ENCODE measurements around the gene ZNF304. TPM values are rescaled to one million over a fixed set of nuclear protein-coding genes. Genes with fewer than 3 reads are reported as not detected.
"Not testable (repeated sequence)": the region's sequence is repeated elsewhere in the genome, so short reads cannot be mapped to it uniquely, and the experiment has no call there.

Gene ZNF304
- total RNA-seq, 1 experiment from 2014 or later, result 10.6 TPM

- DNase-seq, result no peak
- Histone ChIP-seq H3K36me3 (no peaks in the 10 kb centered on the region), H3K27me3 (no peaks in the 10 kb centered on the region), H3K4me3 (no peak overlapping the region), H3K9me3 (no peaks in the 10 kb centered on the region)
Measured at GRCh38 chr19:57342582-57342981, 8.5 kb upstream of the ZNF304 start.

DNA sequence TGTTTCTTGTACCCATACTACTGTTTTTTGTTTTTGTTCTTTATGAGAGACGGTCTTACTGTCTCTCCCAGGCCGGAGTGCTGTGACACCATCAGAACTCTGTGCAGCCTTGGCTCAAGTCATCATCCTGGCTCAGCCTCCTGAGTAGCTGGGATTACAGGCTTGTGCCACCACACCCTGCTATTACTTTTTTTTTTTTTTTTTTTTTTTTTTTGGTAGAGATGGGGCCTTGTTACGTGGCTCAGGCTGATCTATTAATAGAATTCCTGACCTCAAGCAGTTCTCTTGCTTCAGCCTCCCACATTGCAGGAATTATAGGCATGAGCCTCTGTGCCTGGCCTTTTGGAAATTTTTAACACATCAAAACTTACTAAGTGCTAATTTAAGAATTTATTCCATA, 2.9 kb upstream of the ZNF304 start:
- Histone ChIP-seq H3K27me3 (no peaks in the 10 kb centered on the region), H3K36me3 (peaks cover 11% of the 10 kb centered on the region), H3K4me3 (no peak overlapping the region), H3K9me3 (no peaks in the 10 kb centered on the region)
- DNase-seq, result peak; percentile 16

GRCh38 chr19:57351867-57352266, 796 bp downstream of the ZNF304 start:
- H3K36me3 ChIP-seq, result peaks cover 48% of the 10 kb centered on the region
- peaks cover 13% of the 10 kb centered on the region for H3K9me3 ChIP-seq
- peak; percentile 8 for DNase-seq
- H3K4me3 ChIP-seq, result peak overlapping the region; percentile 96
- H3K27me3 ChIP-seq, result no peaks in the 10 kb centered on the region

- H3K36me3 ChIP-seq, result peaks cover 76% of the 10 kb centered on the region
- H3K27me3 ChIP-seq, result no peaks in the 10 kb centered on the region
- no peak for DNase-seq
- H3K4me3 ChIP-seq, result no peak overlapping the region
- peaks cover 19% of the 10 kb centered on the region for H3K9me3 ChIP-seq
Measured at GRCh38 chr19:57355916-57356315, 4.8 kb downstream of the ZNF304 start.

GRCh38 chr19:57357406-57357805, 6.3 kb downstream of the ZNF304 start:
- no peaks in the 10 kb centered on the region for H3K27me3 ChIP-seq
- DNase-seq, result no peak
- H3K9me3 ChIP-seq, result peaks cover 19% of the 10 kb centered on the region
- H3K36me3 ChIP-seq, result peaks cover 72% of the 10 kb centered on the region
- no peak overlapping the region for H3K4me3 ChIP-seq

GRCh38 chr19:57359300-57359699, 8.2 kb downstream of the ZNF304 start:
- H3K9me3 ChIP-seq, result peaks cover 19% of the 10 kb centered on the region
- H3K4me3 ChIP-seq, result no peak overlapping the region
- H3K36me3 ChIP-seq, result peaks cover 53% of the 10 kb centered on the region
- no peak for DNase-seq
- H3K27me3 ChIP-seq, result no peaks in the 10 kb centered on the region

GRCh38 chr19:57362419-57362818, 11.3 kb downstream of the ZNF304 start:
- no peaks in the 10 kb centered on the region for H3K27me3 ChIP-seq
- peak overlapping the region; percentile 73 for H3K4me3 ChIP-seq
- peaks cover 37% of the 10 kb centered on the region for H3K36me3 ChIP-seq
- no peak for DNase-seq
- peaks cover 4% of the 10 kb centered on the region for H3K9me3 ChIP-seq

DNA sequence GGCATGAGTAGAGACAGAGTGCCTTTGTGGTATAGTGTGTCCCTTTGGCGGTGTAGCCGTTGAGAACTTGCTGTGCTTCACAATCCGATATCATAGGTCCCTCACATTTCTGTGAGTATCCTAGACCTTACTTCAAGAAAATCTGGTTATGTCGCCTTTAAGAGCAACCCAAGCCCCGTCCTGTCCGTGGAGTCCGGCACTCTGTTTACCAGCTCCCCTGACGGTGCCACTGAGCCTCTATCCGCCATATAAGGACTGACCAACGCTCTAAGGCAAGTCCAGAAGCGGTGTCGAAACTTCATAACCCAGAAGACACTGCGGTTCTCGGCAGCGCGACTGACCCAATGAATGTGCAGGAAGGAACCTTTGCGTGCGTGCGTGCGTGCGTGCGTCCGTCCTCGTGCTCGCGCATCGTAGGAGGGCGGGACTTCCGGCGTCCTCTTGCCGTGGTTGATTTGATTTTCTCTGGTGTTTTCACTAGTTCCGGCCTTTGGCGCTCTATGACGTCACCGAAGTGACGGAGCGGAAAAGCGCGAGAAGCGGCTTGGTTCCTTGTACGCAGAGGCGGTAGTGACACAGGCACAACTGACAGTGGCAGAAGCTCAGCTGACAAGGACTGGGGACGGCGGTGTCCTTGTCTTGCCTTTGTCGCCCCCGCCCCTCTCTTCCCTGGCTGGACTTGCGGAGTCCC, 12.1 kb downstream of the ZNF304 start, which contains the start of the genes TRAPPC2B and ZNF547:
Gene TRAPPC2B (plus strand): TSS at position 555 of the 691 bp plus-strand sequence. CDS start 1,283 bp downstream, outside the sequence.
Gene ZNF547 (plus strand): TSS at position 555 of the 691 bp plus-strand sequence. CDS start 5,005 bp downstream, outside the sequence.
- Histone ChIP-seq H3K9me3 (no peaks in the 10 kb centered on the region; the same call in 1 of the 2 replicates), H3K27me3 (no peaks in the 10 kb centered on the region)
- peak; percentile 99 for DNase-seq

DNA sequence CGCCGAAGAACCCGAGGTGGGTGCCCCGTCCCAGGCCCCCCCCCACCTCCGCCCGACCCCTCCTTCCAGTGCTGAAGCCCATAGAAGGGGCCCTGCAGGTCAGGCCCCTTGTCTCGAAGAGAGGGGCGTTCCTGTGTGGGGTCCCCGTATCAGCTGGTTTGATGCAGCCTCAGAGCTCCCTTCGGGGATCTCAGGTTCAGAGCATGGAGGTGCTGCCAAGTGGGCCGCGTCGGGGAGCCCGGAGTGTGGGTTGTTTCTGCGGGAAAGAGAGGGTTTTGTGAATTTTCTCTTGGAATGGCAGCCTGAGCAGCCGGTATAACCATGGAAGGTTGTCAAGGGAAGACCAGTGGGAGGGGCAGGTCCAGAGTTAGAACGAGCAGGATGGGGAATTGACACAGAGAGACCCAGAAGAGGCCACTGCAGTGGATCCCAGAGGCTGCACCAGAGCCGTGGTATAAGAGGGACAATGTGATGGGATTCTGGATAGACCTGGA, 12.7 kb downstream of the ZNF304 start:
- Histone ChIP-seq H3K27me3 (no peaks in the 10 kb centered on the region), H3K36me3 (peaks cover 24% of the 10 kb centered on the region), H3K9me3 (no peaks in the 10 kb centered on the region), H3K4me3 (peak overlapping the region; percentile 73)
- DNase-seq, result no peak

More for the DNA sequence above, 12.1 kb downstream of the ZNF304 start, which contains the start of the genes TRAPPC2B and ZNF547:
- peak within 1 kb of the TSS; percentile 73 for H3K4me3 ChIP-seq
- peaks cover 30% of the 10 kb centered on the region for H3K36me3 ChIP-seq

DNA sequence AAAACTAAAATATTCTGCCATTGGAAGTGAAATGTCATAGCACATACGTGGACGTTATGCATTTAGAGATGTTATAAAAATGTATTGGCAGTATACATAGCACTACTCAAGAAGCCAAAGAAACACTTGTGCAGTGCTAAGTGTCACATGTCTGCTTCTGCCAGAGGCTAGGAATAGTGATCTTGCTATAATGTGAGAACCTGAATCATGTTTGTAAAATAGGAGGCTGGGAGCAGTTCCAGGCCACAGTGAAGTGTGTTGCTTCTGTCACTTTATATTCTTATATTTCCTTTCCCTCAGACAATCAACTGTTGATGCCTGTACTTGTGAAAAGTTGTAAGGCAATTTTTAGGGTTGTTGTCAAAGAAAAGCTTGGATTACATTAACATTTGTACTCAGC, 15.7 kb downstream of the ZNF304 start:
- H3K9me3 ChIP-seq, result no peaks in the 10 kb centered on the region
- no peak for DNase-seq
- no peaks in the 10 kb centered on the region for H3K27me3 ChIP-seq
- peaks cover 20% of the 10 kb centered on the region for H3K36me3 ChIP-seq
- no peak overlapping the region for H3K4me3 ChIP-seq

GRCh38 chr19:57374179-57374578, 23.1 kb downstream of the ZNF304 start:
- H3K27me3 ChIP-seq, result no peaks in the 10 kb centered on the region
- DNase-seq, result no peak
- H3K9me3 ChIP-seq, result peaks cover 45% of the 10 kb centered on the region
- H3K4me3 ChIP-seq, result no peak overlapping the region
- peaks cover 67% of the 10 kb centered on the region for H3K36me3 ChIP-seq

- Histone ChIP-seq H3K36me3 (peaks cover 67% of the 10 kb centered on the region), H3K9me3 (peaks cover 50% of the 10 kb centered on the region)
- not testable (repeated sequence) for H3K4me3 ChIP-seq, H3K27me3 ChIP-seq, DNase-seq
Measured at GRCh38 chr19:57374647-57375046, 23.6 kb downstream of the ZNF304 start.

DNA sequence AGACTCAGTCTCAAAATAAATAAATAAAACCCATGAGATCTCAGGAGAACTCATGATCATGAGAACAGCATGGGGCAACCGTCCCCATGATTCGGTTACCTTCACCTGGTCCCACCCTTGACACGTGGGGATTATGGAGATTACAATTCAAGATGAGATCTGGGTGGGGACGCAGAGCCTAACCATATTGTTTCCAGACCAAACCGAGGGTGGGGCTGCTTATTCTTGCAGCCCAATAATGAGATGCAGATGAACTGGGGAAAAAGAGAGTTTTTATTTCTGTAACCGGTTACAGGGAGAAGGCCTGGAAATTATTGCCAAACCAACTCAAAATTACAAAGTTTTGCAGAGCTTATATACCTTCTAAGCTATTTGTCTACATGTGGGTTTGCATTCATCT, 25.1 kb downstream of the ZNF304 start:
- no peaks in the 10 kb centered on the region for H3K27me3 ChIP-seq
- no peak overlapping the region for H3K4me3 ChIP-seq
- peaks cover 67% of the 10 kb centered on the region for H3K36me3 ChIP-seq
- peaks cover 52% of the 10 kb centered on the region for H3K9me3 ChIP-seq
- DNase-seq, result no peak

DNA sequence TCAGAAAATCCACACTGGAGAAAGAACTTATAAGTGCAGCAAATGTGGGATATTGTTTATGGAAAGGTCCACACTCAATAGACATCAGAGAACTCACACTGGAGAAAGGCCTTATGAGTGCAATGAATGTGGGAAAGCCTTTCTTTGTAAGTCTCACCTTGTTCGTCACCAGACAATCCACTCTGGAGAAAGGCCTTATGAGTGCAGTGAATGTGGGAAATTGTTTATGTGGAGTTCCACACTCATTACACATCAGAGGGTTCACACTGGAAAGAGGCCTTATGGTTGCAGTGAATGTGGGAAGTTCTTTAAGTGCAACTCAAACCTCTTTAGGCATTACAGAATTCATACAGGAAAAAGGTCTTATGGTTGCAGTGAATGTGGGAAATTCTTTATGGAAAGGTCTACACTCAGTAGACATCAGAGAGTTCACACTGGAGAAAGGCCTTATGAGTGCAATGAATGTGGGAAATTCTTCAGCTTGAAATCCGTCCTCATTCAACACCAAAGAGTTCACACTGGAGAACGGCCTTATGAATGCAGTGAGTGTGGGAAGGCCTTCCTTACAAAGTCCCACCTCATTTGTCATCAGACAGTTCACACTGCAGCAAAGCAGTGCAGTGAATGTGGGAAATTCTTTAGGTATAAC, 26.6 kb downstream of the ZNF304 start:
- no peak for DNase-seq
- Histone ChIP-seq H3K9me3 (peaks cover 51% of the 10 kb centered on the region), H3K36me3 (peaks cover 54% of the 10 kb centered on the region), H3K4me3 (no peak overlapping the region), H3K27me3 (no peaks in the 10 kb centered on the region)

DNA sequence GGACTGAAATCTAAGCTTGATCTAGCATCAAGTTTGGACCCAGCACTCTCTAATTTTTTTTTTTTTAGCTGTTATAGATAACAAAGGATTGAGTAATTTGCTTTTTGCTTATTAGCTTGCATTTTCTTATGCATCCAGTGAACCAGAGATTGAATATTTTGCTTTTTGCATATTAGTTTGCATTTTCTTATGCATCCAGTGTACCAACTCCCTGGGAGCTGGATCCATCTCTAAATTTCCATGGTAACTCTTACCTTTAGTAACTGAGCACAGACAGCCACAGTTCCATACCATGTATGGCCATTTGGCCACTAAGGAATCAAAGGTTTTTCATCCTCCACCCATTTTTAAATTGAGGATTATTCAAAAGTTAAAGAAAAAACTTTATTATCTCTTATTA, 29.9 kb downstream of the ZNF304 start:
- Histone ChIP-seq H3K36me3 (peaks cover 26% of the 10 kb centered on the region), H3K27me3 (no peaks in the 10 kb centered on the region), H3K4me3 (no peak overlapping the region), H3K9me3 (peaks cover 31% of the 10 kb centered on the region)
- no peak for DNase-seq

GRCh38 chr19:57382806-57383488, 31.9 kb downstream of the ZNF304 start:
- Histone ChIP-seq H3K4me3 (no peak overlapping the region), H3K9me3 (peaks cover 18% of the 10 kb centered on the region), H3K36me3 (peaks cover 6% of the 10 kb centered on the region), H3K27me3 (no peaks in the 10 kb centered on the region)
- no peak for DNase-seq

DNA sequence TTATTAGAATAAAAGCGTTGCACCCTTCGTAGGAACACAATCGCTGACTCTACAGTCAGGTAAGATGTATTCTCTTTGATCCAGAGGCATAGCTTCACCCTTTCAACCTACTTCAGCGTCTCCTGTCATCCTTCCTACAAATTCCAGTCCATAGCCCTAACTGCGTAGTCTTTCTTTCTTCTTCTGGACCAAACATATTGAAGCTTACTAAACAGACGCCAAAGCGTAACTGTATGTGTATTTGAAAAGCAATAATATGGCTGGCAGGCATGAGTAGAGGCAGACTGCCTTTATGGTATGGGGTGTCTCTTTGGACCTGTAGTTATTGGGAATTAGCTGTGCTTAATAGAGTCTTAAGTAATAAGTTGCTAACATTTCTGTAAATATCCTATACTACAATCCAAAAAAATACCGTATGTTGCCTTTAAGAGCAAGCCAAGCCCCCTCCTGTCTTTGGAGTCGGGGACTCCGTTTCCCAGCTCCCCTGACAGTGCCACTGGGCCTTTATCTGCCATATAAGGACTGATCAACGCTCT, 38.2 kb downstream of the ZNF304 start:
- no peak for DNase-seq
- H3K27me3 ChIP-seq, result no peaks in the 10 kb centered on the region
- H3K36me3 ChIP-seq, result peaks cover 24% of the 10 kb centered on the region
- H3K9me3 ChIP-seq, result peaks cover 9% of the 10 kb centered on the region
- peak overlapping the region; percentile 95 for H3K4me3 ChIP-seq

All from MG63 (cell line).